Left renal cortex interstitium (tissue), 4 donors: ENCODE measurements around the gene PFN2. TPM values are rescaled to one million over a fixed set of nuclear protein-coding genes. Genes with fewer than 3 reads are reported as not detected.

ENCODE experiments used
- DNase-seq, 4 donors: peaks; one replicate each; pipeline ENCODE4 v3.0.0-alpha.2; 2013; ENCODE audit warnings: low read depth in 4 of 4, low spot score in 2 of 4, missing footprints in 1 of 4
- polyA plus RNA-seq, 4 donors: library from polyadenylated mRNA; unstranded; fragments of 120-200 nt; gene quantifications; one replicate each; pipeline ENCODE4 v1.2.1, GENCODE V29; 2013; ENCODE audit not compliant: insufficient read length in 4 of 4

Gene PFN2
- polyA plus RNA-seq, 4 donors, result 380 to 474 (median 439) TPM

DNA sequence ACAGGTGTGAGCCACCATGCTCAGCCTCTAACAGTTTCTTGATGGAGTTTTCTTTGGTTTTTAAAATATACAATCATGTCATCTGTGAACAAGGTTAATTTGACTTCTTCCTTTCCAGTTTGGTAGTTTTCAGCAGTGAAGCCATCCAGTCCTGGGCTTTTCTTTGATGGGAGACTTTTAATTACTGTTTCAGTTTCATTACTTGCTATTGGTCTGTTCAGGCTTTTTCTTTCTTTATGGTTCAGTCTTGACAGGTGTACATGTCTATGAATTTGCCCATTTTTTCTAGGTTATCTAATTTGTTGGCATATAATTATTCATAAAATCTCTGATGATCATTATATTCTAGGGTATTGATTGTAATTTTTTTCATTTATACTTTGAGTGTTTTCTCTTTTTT is 36.8 kb downstream of the PFN2 start:
- no peak for DNase-seq

DNA sequence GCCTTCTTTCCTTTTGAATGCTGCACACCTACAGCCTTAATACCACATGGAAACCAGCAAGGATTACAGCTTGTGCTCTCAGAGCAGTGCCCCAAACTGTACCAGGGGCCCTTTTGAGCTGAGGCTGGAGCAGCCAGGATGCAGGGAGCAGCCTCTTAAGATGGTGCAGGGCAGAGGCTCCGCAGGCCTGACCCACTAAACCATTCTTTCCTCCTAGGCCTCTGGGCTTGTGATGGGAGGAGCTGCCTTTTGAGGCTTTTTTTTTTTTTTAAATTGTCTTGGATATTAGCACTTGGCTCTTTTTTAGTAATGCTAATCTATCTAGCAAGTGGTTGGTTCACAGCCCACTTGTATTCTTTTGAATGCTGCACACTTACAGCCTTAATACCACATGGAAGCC is 37.7 kb downstream of the PFN2 start:
- DNase-seq, result no peak

DNA sequence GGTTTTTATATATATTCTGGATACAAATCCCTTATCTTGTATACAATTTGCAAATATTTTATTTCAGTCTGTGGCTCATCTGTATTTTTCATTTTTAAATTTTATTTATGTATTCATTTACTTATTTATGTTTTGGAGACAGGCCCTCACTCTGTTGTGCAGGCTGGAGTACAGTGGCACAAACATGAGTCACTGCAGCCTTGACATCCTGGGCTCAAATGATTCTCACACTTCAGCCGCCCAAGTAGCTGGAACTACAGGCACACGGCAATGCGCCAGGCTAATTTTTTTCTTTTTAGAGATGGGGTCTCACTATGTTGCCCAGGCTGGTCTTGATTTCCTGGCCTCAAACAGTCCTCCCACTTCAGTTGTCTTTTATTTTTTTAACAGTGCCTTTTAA is 50.6 kb downstream of the PFN2 start:
- no peak for DNase-seq

DNA sequence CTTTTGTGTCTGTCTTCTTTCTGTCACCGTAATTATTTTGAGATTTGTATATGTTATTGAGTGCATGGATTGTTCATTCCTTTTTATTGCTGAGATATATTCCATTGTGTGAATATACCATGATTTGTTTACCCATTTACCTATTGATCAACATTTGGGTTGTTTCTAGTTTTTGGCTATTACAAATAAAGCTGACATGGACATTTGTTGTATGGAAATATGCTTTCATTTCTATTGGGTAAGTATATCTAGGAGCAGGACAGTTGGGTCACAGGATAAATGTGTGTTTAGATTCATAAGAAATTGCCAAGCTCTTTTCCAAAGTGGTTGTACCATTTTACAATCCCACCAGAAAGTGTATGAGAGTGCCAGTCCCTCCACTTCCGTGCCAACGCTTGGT is 51.2 kb downstream of the PFN2 start:
- DNase-seq, result no peak

- DNase-seq, result no peak
Measured at GRCh38 chr3:149917124-149917667, 53.5 kb downstream of the PFN2 start.

Other genes with a start within 250 kb of the PFN2 start
- 10 to 100 TPM; 55.5 to 62.1 (median 57.9) TPM for gene COMMD2, start 218.4 kb downstream of the PFN2 start, polyA plus RNA-seq
- under 1 TPM in 3 of 4 donors, not detected in 1; 0.17 to 0.70 (median 0.36) TPM for gene ANKUB1, start 178.3 kb downstream of the PFN2 start, polyA plus RNA-seq
- gene RNF13, start 157.7 kb downstream of the PFN2 start, polyA plus RNA-seq, result 100 to 1,000 TPM in 1 of 4 donors, 10 to 100 TPM in 3; 69.3 to 110 (median 88.0) TPM